GM21367 (cell line): ENCODE data around the gene XKR7.
"Not testable (repeated sequence)": the region's sequence is repeated elsewhere in the genome, so short reads cannot be mapped to it uniquely, and the experiment has no call there.

ENCODE experiments used
- ATAC-seq: cut with Tn5 transposase; IDR thresholded peaks from one replicate; pipeline ENCODE4 v1.9.1; 2021; ENCODE audit not compliant: unreplicated experiment

The XKR7 gene, protein sequence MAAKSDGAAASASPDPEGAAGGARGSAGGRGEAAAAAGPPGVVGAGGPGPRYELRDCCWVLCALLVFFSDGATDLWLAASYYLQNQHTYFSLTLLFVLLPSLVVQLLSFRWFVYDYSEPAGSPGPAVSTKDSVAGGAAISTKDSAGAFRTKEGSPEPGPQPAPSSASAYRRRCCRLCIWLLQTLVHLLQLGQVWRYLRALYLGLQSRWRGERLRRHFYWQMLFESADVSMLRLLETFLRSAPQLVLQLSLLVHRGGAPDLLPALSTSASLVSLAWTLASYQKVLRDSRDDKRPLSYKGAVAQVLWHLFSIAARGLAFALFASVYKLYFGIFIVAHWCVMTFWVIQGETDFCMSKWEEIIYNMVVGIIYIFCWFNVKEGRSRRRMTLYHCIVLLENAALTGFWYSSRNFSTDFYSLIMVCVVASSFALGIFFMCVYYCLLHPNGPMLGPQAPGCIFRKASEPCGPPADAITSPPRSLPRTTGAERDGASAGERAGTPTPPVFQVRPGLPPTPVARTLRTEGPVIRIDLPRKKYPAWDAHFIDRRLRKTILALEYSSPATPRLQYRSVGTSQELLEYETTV

DNA sequence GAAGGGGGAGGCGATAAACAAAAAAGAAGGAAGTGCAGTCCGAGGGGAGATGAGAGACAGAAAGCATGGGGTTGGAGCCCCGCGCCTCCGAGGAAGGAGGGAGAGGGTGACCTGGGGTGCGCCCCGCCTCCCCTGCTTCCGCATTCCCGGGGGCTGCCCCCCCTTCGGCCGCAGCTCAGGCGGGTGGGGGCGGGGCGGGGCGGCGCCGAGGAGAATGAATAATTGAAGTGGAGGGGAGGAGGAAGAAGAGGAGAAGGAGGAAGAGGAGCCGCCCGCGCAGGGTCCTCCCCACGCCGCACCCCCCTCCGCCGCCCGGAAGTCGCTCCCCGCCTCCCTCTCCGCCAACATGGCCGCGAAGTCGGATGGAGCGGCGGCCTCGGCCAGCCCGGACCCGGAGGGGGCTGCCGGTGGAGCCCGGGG lies at the start of gene XKR7:
Gene XKR7, plus strand, starts transcription at position 322 of the 420 bp plus-strand sequence. Its CDS starts 25 bp downstream, at position 347.
- ATAC-seq, result no peak

DNA sequence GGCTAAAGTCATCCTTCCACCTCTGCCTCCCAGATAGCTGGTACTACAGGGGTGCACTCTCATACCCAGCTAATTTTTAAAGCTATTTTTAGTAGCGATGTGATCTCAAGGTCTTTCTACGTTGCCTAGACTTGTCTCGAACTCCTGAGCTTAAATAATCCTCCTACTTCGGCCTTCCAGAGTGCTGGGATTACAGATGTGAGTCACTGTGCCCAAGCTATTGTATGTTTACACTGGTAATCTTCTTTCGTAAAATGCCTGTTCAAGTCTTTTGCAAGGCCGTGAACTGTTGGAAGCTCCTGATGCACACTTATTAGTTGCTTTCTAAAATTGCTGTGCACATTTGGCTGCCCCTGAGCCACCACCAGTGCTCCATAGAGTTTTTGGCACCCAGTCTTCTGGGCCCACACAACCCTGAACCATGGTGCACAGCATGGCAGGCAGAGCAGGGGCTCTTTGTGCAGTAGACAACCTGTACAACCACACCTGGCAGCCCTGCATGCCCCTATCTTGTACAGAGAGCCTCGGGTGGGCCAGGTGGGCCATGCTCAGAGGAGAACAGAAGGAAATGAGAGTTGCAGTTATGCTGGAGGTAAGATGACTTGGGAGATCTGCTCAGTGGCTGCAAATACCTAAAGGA lies 49.4 kb upstream of the XKR7 start:
- no peak for ATAC-seq

DNA sequence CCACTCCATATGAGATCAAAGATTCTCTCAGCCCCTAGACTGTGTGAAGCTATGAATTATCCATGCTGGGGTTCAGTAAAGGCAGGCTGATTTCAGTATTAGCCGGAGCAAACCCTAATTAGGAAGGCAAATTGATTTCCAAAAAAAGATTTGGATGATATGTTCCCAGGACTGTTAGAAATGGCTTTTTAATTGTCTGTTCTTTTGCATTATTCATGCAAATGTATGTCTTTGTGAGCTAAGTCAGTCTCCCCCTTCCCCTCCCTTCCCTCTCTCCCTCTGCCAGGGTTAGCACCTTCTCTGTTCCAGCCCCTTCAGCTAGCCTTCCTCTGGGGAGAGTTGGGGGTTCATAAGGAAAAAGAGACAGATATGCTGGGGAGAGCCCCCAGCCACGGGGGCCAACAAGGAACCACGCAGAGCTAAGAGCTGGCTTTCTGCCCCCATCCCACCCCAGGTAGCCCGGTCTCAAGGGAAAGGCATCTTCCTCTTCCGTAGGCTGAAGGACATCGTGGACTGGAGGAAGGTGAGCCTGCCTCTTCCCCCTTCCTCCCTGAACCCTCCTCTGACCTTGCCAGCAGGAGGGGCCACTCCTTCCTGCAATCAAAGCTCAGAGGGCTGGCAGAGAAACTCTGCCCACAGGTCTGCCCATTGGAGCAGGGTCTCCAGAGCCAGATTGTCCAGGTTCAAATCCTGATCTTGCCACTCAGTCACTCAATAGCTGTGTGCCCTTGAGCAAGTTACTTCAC lies 48.4 kb upstream of the XKR7 start:
- ATAC-seq, result no peak

DNA sequence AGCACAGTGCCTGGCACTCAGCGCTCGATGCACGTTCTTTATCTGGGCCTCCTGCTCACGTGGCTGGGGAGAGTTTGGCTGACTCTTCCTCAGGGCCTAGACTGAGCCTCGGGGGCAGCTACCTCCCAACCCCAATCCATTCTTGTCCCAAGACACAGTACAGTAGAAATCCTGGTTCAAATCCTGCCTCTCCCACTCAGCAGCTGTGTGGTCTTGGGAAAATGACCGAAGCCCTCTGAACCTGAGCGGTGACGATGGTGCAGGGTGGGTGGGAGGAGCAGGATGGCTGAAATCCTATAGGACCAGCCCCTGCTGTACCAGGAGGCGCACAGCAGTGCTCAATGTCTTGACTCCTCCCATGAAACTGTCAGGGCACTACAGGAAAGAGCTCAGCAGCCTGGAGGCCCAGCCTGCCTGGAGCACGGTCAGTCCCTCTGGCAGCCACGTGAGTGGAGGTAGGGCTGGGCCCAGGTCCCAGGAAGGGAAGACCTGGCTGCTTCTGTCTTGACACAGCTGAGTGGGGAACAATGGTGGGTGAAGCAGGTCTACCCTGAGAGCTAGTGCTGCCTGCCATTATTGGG lies 47.6 kb upstream of the XKR7 start:
- no peak for ATAC-seq

DNA sequence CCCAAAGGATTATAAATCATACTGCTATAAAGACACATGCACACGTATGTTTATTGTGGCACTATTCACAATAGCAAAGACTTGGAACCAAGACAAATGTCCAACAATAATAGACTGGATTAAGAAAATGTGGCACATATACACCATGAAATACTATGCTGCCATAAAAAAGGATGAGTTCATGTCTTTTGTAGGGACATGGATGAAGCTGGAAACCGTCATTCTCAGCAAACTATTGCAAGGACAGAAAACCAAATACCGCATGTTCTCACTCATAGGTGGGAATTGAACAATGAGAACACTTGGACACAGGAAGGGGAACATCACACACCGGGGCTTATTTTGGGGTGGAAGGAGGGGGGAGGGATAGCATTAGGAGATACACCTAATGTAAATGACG lies 46.5 kb upstream of the XKR7 start:
- ATAC-seq, result not testable (repeated sequence)

DNA sequence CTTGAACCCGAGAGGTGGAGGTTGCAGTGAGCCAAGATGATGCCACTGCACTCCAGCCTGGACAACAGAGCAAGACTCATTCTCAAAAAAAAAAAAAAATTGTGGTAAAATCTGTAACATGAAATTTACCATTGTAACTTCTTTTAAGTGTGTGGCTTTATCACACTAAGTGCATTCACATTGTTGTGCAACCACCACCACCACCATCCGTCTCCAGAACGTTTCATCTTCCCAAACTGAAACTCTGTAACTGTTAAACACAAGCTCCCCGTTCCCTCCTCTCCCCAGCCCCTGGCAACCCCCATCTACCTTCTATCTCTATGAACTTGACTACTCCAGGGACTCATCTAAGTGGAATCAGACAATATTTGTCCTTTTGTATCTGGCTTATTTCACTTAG lies 45.8 kb upstream of the XKR7 start:
- no peak for ATAC-seq

DNA sequence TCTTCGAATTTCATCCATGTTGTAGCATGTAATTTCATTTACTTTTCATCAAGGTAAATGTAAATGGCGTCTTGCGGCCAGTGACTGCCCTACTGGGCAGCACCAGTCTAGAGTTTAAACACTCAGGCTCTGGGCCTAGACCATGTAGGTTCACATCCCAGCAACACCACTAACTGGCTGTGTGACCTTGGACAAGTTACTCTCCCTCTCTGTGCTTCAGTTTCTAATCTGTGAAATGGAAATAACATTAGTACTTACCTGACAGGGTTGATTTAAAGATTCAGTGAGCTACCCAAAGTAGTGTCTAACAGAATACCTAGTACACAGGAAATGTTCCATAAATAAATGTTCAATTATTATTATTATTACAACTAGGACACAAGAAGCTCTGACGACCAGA lies 45.4 kb upstream of the XKR7 start:
- ATAC-seq, result no peak

DNA sequence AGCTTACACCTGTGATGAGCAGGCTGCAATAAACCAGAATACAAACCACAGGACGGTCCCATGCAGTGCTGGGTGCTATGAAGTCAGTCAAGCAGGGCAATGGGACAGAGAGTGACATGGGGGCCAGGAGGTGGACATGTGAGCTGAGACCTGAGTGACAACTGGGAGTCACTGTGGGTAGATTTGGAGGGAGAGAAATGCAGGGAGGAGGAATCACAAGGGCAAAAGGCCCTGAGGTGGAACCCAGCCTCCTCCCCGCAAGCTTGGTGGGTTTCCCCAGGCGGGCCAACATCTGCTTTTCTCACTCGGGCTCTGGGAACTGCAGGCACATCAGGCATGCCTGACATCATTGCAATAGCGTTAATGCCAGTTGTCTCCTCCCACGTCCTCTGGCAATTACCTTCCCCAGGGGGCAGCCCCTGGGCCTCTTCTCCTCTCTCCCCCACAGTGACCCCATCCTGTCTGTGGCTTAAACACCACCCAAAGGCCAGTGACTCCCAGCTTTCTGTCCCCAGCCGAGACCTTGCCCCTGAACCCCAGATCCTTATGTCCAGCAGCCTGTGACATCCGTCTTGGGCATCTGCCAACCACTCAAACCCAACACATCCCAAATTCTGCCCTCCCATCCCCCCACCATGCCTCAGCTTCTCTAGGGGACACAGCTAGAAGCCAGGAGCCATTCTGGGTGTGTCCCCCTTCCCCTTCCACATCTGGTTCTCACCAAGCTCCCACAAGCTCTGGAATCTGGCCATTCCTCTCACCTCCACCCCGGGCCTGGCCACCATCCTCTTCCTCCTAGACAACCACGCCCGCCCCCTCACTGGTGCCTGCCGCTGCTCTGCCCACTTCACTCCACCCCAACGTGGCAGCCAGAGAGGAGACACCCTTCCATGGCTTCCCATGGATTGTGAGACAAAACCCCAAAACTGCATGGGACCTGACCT lies 44.3 kb upstream of the XKR7 start:
- ATAC-seq, result no peak

DNA sequence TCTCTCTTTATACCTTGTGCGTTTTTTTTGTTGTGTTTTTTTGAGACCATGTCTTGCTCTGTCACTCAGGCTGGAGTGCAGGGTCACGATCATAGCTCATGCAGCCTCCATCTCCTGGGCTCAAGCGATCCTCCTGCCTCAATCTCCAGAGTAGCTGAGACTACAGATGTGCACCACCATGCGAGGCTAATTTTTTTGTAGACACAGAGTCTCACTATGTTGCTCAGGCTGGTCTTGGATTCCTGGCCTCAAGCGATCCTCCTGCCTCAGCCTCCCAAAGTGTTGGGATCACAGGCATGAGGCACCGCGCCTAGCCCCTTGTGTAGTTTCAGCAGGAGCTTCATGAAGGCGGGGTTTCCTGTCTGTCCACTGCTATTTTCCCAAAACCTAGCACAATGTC lies 43.4 kb upstream of the XKR7 start:
- ATAC-seq, result no peak

DNA sequence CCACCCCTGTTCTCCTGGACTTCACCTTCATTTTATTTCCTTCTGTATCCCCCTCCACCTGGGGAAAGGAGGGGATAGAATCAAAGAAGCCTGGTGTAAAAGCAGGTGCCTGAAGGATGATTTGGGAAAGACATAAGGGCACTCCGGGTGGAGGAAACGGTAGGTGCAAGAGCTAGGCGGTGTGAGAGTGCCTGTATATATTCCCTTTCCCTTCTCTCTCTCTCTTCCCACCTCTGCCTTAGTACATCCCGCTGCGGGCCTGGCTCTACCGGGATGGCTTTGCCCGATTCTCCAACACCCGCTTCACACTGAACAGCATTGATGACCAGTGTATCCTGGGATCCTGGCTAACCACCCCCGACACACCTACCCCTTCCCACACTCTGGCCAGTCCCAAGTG lies 42.3 kb upstream of the XKR7 start:
- no peak for ATAC-seq

DNA sequence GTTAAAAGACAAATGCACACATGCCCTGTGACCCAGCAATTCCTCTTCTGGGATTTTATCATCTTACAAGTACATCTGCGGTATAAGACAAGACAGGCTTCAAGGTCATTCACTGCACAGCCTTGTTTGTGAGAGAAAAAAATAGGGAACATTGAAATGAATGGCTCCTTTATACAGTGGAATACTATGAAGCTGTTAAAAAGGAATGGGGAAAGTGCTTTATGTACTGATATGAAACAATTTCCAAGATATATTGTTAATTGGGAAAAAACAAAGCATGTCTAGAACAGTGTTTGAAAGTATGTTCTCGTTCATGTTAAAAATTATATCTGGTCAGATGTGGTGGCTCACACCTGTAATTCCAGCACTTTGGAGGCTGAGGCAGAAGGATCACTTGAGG lies 41.5 kb upstream of the XKR7 start:
- ATAC-seq, result no peak

DNA sequence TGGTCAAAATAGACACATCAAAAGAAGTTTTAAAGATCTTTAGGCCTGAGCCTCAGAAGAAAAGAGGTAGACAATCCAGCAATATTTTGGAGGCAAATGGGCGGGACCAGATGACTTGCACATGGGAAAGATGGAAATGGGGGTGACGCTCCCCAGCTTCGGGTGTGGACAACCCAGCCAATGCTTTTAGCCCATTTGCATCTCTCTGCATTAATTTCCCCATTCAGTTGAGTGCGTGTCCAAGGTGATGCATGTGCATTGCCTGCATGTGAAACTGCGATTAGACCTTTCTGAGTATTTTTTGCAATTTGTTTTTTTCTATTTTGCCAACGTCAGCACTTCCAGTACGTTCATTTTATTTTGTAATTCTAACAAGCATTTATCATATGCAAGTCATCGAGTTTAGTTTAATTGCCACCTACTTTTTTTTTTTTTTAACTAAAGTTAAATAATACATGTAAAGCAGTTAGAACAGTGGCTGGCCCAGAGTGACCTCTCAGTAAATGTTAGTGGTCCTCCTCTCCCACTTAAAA lies 40.3 kb upstream of the XKR7 start:
- no peak for ATAC-seq

DNA sequence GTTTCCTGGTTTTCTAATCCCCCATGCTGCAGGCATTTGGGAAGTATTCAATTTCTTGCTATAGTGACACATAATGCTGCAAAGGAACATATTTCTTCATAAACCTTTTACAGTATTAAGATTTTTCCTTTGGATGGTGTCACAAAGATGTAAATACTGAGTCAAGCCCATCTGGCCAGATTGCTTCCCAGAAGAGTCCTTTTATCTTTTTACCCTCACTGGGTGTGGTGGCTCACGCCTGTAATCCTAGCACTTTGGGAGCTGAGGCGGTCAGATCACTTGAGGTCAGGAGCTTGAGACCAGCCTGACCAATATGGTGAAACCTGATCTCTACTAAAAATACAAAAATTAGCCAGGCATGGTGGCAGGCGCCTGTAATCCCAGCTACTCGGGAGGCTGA lies 38.3 kb upstream of the XKR7 start:
- not testable (repeated sequence) for ATAC-seq

DNA sequence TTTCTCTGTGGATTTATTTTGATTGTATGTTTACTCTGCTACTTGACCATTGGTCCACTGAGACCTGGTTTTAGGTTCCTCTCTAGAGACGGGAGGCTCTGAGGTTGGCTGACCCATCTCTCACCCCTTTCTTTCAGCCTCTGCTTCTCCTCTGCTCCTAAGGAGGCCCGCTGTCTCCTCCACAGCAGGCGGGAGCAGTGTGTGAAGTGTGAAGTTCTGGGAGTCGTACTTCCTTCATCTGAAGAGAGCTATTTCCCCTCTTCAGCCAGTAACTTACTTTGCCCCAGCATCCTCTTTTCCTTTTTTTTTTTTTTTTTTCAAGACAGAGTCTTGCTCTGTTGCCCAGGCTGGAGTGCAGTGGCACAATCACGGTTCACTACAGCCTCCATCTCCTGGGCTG lies 37.2 kb upstream of the XKR7 start:
- ATAC-seq, result no peak

DNA sequence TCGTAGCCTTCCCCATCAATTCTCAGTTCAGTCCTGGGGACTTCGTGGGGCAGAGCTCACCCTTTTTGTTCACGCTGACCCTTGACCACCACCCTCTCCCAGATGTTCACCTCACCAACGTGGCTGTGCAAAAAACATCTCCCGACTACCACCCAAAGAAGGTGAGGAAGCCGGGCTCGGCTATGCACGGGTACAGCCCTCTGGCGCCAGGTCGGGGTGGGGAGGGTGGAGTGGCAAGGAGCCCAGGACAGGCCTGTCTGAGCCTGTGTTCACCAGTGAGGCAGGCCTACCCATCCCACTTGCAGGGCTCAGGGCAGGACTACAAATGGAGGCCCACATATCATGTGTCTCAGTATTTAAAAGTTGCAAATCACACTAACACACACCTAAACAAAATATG lies 34.3 kb upstream of the XKR7 start:
- ATAC-seq, result no peak

DNA sequence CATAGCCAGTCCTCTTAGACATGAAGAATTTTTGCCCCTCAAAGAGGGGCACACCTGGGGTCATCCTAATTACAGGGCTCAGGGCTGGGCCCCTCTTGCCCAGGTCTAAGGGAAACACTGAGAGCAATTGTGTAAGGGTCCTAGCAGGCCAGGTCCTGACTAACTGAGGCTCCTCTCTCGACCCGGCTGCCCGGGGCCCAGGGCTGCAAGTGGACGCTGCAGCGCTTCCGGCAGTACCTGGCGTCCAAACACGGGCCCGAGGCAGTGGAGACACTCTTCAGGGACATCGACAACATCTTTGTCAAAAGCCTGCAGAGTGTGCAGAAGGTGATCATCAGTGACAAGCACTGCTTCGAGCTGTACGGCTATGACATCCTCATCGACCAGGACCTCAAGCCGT lies 33.5 kb upstream of the XKR7 start:
- no peak for ATAC-seq

DNA sequence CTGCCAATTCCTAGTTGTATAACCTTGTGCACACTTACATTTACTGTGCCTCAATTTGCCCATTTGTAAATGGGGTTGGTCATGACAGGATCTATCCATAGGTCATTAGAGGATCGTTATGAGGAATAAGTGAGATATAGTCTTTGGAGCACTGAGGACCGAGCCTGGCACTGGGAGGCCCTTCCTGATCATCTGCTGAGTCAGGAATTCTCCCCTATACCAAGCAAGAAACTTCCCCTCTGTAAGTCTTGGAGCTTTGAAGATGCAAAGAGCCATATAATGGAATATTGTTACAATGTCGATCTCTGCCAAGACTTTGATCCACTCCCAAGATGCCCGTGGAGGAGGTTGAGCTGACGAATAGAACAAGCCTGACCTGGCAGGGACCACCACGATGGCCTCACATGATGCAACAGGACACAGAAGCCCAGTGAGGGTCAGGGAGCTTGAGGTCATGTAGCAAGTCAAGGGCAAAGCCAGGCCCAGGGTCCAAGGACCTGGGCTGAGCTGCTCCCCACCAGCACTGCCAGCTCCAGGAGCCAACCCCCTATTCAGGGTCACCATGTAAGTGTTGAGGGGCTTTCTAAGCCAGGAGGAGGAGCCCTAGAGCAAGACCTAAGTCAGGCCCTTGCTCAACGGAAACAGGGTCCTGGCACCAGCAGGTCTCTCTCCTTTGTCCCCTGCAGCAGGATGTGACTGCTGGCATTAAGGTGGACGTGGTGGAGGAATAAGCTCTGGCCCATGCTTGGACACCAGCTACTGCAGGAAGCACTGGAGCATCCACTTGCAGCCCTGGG lies 32.8 kb upstream of the XKR7 start:
- no peak for ATAC-seq

DNA sequence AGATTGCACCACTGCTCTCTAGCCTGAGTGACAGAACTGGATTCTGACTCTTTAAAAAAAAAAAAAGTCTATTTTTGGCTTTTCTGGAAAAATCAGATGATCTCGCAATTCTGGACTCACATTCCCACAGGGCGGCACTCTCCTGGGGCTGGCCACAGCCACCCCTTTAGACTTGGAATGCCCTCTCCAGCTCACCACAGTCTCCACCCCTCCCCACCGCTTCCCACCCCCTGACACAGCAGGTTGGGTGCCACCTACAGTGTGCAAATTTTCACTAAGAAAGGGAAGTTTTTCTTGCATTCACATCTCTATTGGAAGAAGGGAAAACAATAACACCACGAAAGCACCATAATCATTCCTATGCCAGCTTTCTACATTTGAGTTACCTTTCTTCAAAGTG lies 31.5 kb upstream of the XKR7 start:
- no peak for ATAC-seq

DNA sequence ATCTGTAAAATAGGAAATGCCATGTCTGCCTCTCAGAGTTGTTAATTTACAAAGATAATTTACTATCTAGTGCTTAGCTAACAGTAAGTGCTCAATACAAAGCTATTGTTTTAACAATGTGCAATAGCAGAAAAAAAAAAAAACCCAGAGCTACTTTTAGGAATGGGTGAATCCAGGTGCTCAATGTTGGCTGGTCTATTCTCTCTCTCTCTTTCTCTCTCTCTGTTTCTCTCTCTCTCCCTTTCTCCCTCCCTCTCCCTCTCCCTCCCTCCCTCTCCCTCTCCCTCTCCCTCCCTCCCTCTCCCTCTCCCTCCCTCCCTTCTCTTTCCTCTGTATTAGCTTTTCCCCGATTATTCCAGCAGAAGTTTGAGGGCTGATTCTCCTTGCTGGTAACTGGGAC lies 30.1 kb upstream of the XKR7 start:
- ATAC-seq, result no peak
